GM18867 (cell line): ENCODE results near the gene ZFYVE28.
A peak's percentile ranks its signal among the peaks of the same experiment; 100 is the strongest.

Experiments
- ATAC-seq: cut with Tn5 transposase; IDR thresholded peaks from one replicate; pipeline ENCODE4 v1.9.1; 2021; ENCODE audit warnings: mild to moderate bottlenecking, moderate library complexity; ENCODE audit not compliant: unreplicated experiment

ZFYVE28 gene

DNA sequence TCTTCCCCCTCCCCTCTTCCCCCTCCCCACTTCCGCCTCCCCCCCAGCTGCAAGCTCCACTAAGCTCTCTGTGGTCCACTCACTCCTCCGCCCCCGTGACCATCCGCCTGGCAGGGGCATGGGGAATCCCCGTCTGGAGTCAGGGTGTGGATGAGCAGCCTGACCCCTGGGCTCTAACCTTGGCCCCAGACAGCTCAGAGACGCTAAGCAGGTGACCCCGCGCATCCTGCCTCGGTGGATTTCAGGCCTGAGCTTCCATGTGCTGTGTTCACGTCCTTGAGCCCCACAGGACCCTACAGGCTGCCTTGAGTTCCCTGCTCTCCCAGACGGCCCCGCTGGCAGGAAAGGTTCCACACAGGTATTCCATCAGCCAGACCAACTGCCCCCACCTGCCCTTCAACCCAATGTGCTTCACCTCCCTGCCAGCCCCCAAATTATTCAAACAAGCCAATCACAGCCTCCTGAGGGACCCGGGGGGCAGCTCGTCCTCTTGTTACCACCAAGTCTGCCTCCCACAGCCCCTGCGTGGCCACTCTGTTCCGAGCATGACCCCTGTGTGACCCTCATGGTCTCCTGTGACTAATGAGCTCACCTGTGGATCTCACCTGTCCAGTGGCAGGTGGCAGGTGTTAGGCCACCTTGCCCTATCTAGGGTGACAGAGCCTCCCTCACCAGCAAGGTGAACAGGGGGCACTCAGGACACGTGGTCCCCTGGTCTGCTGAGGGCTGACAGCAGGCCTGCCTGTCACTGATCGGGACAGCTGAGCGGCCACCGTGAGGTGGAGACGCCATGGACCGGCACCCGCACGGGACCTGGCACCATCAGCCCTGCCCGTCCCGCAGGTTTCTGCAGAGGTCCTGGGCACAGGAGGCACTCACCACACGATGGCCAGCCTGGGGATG lies 83.4 kb downstream of the ZFYVE28 start:
- no peak for ATAC-seq

DNA sequence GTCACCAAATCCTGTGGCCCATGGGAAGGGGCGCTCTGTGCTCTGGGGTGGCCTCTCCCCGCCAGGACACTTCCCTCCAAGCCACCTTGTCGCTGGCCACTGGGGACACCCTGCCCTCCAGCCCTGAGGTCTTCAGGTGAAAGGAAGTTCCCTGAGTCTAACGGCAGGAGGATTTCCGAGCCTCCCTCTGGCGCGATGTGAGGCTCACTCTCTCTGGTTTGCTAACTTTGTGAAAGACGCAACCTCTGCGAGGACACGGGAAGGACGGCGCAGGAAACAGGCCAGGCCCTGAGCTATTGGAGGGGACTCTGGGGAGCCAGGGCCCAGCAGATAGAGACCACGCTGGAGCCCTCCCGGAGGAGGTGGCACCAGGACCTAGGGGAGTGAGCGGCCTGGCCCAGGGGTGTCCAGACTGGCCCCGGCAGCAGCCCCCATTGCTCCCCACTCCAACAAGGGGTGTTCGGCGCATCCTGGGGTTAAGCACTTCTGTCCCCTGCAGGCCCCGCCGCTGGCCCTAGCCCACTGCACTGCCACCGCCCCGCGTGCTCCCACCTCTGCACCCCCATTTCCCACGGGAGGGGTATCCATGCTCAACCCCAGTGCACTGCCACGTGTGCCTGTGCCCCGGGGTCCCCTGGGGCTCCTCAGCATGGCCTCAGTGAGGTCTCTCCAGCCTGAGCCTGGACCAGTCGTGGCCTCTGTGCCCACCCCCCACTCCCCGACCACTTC lies 84.4 kb downstream of the ZFYVE28 start:
- no peak for ATAC-seq

DNA sequence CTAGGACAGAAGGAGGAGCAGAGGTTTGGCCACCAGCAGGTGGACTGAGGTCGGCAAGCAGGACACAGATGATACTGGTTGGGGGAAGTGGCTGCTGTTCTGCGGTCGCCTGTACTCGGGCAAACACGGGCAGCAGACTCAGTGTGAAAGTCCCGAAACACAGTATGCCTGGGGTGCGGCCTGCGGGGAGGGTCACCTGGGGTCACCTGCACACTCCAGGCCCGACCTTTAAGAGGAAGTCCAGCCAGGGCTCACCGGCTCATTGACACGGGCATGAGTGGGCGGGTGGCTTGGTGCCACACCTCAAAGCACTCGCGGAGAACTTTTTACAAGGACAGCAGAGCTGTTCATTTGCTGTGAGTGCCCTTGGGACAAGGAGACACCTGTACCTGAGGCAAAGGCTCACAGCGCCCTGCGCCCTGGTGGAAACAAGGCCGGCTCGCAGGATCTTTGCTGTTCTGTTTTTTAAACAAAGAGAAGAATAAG lies 85.0 kb downstream of the ZFYVE28 start:
- ATAC-seq = peak; percentile 61

DNA sequence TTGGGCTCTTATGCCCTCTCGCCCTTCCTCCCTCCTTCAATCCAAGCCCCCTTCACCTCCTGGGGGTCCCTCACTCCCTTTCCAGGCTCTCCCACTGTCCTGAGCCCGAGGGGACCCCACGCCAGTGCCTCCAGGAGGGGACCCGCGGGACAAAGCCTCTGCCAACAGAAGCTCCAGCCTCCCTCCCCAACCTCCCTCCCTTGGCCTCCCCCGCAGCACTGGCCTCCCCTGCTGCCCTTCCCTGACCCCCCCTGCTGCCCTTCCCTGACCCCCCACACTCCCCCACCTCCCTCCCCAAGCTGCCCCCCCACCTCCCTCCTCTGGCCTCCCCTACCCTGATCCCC lies 85.5 kb downstream of the ZFYVE28 start:
- ATAC-seq = no peak

DNA sequence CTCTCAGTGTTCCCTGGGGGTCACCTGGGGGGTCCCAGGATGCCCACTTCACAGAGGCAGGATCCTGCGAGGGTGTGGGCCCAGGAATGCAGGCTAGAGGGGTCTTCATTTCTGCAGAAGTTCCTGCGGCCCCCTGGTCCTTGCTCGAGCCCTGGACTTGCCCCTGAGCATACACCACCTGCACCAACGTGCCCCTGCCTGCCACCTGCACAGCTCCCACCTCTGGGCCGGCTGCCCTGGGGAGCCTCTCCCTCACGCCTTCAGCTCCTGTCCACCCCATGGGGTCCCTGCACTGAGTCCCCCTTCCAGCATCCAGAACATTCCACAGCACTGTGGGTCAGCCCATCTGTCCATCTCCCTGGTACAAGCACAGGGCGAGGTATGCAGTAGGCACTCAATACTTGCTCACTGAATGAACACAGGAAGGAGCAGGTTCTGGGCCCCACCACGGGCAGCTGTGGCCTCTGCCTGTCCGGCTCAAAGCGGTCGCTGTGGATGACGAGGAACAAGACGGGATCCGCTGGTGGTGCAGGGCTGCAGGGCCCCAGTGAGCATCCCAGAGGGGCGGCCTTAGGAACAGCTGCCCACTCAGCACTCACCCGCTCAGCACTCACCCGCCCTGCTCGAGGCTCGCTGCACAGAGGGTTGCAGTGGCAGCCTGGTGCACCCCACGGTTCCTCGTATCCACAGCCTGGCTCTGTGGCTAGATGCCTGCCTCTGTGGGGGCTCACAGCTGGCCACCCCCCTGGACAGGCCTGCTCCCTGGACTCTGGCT lies 86.1 kb downstream of the ZFYVE28 start:
- no peak for ATAC-seq

DNA sequence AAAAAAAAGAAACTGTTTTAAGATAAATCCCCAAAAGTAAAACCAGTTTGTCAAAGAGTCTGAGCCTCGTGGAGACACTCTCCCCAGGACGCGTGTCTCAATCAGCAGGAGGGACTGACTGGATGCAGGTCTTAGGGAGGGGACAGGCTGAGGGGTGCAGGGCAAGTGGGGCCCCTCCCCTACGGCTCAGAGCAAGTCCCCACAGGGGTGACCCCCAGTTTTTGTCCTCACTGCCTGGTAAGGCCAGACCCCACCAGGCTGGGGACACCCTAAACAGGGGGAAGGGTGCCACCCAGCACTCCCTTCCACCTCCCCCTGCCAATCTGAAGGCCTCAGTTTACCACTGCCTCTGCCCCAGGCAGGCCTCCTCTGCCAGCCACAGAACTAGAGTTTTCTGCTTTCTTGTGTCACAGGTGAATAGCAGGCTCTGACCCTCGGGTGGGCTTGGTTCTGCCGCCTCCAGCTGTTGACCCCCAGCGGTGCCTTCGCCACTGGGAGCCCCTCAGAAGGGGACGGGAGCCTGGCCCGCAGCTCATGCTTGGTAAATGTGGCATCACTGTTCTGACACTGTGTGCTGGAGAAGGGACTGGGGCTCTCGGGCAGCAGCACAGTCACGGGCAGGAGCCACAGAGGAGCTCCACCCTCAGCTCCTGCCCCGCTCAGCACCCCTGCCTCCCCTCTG lies 86.8 kb downstream of the ZFYVE28 start:
- ATAC-seq = no peak

DNA sequence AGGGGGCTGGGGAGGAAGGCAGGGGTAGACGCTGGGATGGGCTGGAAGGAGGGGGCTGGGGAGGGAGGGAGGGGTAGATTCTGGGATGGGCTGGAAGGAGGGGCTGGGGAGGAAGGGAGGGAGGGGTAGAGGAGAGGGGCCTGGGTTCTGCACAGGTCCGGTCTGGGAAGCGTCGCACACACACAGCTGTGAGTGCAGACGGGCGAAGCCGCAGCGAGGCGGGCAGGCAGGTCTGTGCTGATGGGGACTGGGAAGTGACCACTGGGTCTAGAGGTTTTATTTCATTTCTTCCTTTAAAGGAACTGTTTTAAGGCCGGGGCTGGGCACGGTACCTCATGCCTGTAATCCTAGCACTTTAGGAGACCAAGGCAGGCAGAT lies 87.4 kb downstream of the ZFYVE28 start:
- no peak for ATAC-seq

DNA sequence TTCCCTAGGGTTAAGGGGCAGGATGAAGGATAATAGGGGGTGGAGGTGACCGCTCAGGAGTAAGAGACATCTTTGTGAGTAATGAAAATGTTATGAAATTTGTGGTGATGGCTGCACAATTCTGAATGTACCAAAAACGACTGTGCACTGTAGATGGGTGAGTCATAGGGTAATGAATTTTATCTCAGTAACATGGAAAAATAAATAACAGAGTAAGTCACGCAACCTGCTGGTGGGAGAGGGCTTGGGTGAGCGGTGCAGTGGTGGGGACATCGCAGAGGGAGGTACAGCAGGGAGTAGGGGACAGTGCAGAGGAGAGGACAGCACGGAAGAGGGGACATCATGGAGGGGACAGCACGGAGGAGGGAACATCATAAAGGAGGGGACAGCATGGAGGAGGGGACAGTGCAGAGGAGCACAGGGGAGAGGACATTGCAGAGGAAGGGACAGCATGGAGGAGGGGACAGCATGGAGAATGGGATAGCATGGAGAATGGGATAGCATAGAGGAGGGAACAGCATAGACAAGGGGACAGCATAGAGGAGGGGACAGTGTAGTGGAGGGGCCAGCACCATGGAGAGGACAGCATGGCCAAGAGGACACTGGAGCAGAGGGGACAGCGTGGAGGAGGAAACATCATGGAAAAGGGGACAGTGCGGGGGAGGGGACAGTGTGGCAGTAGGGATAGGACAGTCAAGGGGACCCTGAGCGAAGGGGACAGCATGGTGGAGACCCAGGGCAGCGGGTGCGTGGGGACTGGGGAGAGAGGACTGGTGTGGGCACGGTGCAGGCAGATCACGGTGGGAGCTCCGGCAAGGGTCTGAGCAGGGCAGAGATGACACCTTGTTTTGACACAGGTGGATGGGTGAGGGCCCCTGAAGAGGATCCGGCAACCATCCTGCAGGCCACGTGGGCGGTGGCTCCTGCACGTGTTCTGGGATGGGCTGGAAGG lies 88.1 kb downstream of the ZFYVE28 start:
- ATAC-seq = no peak

DNA sequence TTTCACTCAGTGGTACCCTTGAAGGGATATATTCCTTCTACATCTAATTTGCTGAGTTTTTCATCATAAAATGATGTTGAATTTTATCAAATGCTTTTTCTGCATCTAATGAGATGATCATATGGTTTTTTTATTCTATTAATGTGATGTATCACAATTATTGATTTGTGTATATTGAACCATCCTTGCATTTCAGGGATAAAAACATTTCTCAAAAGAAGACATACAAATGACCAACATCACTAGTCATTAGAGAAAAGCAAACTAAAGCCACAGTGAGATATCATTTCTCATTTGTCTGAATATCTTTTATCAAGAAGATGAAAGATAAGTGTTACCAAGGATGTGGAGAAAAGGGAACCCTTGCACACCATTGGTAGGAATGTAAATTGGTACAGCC lies 90.9 kb downstream of the ZFYVE28 start:
- ATAC-seq = no peak

DNA sequence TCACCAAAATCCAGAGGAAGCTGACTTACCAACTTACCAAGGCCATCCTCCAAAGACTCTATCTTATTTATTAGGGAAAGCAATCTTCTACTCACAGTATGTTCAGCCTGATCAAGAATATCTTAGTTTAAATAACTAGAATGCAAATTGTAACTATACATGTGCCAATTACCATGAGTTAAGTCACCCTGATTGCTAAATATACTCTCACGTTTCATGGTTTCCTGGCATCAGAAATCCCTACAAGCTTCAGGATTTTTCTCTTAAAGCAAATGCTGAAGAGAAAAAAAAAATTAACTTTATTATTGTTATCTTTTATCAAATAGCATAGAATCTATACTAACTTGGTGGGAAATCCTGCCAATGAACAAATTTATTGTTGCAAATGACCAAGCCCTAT lies 93.6 kb downstream of the ZFYVE28 start:
- no peak for ATAC-seq

DNA sequence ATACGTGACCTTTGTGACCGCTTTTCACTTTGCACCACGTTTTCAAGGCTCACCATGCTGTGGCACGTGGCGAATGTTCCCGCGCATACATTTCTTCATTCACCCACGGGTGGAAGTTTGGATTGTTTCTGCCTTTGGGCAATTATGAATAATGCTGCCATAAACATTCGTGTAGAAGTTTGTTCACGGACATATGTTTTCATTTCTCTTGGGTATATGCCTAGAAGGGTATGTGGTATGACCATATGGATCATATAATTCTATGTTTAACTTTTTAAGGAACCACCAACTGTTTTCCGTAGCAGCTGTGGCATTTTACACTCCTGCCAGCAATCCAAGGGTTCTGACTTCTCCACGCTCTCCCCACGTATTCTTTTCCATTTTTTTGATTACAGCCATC lies 95.6 kb downstream of the ZFYVE28 start:
- no peak for ATAC-seq

DNA sequence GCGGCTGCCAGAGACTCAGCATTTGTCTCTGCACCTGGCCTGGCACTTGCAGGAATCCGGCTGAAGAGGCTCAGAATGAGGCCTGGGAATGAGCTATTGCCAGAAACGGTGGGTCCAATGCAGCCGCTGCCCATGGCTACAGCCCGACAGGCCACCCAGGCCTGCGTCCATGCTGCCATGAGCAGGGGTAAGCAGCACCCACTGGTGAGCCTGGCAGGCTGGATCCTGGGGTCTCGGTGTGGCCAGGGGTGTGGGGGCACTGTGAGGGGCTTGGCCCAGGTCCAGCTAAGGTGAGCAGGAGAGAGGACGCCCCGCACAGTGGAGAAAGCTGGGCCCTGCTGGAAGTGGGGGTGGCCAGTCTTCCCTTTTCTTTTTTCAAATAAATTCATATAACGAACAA lies 96.2 kb downstream of the ZFYVE28 start:
- ATAC-seq = no peak

DNA sequence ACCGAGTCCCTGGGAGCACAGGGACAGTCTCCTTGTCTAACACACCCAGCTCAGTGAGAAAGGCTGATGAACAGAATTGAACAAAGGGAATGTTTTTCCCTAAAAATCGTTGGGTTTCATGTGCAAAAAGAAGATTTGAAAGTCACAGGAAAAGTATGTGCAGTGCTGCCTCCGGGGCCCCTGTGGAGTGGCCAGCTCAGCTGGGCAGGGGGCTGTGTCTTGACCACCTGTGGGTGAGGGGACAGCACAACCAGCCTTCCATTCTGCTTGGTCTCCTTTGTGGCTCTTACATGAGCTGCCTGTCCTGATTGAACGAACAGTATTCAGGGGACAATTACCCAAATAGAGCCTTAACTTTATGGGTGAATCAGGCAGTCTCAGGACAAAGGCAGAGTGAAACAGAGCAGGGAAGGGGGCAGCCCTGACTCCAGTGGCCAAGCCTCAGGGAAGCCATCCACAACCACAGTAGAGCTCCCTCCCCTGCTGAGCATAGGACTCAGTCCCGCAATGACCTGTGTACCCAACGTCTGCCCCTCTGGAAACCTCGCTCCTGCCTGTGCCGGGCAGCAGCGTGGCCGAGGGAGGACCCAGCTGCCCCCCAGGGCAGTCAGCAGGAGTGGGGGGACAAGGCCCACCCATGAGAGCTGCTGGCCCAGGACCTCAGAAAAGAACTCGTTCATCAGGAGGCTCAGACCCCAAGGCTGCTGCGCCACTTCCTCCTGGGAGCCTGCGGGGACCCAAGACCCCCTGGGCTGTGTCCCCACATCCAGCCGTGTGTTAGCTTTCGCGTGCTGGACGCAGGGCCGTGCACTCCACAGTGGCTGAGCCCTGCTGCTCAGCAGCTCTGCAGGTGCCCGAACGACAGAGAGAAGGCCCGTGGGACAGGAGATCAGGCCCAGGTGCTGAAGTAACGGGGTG lies 96.9 kb downstream of the ZFYVE28 start:
- no peak for ATAC-seq

DNA sequence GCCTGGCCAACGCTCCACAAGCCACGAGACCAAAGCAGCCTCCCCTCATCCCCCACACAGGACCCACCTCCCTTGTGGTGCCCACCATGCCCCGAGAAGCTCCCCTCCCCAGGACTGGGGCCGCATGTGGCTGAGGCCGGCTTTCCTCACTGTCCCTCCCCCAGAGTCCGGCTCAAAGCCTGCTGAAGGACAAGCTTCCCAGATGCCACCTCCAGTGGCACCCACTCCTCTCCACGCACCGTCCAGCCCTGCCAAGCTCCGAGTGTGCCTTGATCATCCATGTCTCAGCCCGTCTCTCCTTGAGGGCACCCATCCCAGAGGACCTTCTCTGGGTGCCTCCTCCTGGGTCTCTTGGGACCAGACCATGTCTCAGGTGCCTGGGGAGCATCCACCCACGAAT lies 97.7 kb downstream of the ZFYVE28 start:
- ATAC-seq = no peak

DNA sequence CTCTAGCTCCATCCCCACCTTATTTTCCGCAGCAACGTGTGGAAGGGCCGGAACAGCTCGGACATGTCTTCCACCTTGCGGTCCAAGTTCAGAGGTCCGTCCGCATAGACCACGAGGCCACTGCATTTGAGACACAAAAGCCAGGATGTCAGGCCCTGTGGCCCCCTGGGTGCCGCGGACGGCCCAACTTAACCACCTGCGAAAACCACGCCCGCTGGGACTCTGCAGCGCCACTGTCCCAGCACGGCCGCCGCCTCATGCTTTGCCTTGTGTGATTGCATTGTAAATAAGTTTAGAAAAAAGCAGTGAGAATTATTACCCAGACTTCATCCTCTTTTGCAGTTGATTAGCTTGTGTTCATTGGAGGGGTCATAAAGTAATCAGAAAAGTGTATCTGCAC lies 98.3 kb downstream of the ZFYVE28 start:
- no peak for ATAC-seq

DNA sequence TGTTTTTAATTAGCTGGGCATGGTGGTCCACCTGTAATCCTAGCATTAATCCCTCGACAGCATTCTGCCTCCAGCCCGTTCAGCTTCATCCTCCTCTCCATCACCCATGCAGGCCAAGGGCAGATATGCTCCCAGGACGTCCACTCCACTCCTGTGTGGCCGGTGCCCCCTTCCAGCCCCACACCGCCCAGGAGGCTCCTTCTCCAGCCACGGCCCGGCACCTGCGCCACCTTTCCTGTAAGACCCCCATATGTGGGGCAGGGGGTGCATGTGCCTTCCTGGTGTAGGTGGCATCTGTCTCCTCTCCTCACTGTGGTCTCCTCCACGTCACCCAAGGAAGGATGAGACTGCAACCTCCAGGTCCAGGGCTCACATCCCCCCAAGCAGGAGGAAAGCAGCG lies 99.6 kb downstream of the ZFYVE28 start:
- no peak for ATAC-seq

DNA sequence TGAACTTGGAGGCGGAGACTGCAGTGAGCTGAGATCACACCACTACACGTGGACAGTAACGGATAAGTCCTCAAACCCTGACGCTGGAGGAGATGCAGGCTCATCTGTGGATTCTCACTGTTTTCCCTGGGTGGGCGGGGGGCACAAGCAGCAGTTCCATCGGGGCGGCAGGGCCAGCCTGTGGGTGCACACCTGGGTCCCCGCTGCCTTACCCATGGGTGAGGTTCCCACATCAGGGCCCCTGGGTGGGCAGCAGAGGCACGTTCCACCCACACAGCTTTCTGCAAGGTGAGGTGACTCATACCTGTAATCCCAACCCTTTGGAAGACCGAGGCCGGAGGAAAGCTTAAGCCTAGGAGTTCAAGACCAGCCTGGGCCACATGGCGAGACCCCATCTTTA lies 100.0 kb downstream of the ZFYVE28 start:
- ATAC-seq = no peak

DNA sequence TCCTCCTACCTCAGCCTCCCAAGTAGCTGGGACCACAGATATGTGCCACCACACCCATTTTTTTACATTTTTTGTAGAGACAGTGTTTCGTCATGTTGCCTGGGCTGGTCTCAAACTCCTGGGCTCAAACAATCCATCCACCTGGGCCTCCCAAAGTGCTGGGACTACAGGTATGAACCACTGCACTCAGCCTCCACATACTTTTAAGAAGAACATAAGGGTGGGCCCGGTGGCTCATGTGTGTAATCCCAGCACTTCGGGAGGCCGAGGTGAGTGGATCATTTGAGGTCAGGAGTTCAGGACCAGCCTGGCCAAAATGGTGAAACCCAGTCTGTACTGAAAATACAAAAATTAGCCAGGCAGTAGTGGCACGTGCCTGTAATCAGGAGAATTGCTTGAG lies 105.1 kb downstream of the ZFYVE28 start:
- ATAC-seq = no peak
